ENCODE data around the gene PHKB. TPM values are rescaled to one million over a fixed set of nuclear protein-coding genes. Genes with fewer than 3 reads are reported as not detected.

The PHKB gene
- polyA plus RNA-seq, 1 donor (not counting 4 experiments of a cell fraction or from before 2014, with no cell fraction given): 71.7 TPM

DNA sequence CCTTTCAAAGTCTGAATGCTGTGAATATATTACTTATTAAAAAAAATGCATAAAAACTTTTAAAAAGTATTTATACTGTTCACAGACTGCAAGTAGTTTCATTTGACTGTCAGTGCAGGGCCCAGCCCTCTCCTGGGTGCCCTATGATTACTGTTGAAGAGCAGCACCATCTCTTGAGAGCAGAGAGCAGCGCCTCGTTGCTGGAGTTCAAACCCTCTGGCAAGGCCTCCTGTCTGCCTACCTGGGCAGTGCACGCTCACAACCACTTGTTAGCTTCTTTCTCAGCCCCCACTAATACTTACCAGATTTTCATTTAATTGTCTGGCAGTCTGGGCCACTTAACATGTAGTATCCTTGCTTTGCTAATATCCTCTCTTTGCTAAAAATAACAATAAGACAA lies 233.4 kb downstream of the PHKB start:
- no peak overlapping the region for H3K9ac ChIP-seq (ENCODE audit: control insufficient read depth, extremely low read depth, insufficient read depth, low read length)
- H2AFZ ChIP-seq (ENCODE audit: control insufficient read depth, low read length): no peak overlapping the region
- H4K20me1 ChIP-seq (ENCODE audit: control insufficient read depth, extremely low read depth, insufficient read depth, low read length): no peaks in the 10 kb centered on the region
- H3K27ac ChIP-seq (ENCODE audit: control insufficient read depth, insufficient read depth, low read length): no peak overlapping the region
- no peak for DNase-seq (ENCODE audit: low read depth, low spot score)
- H3K4me3 ChIP-seq (ENCODE audit: control insufficient read depth in 2 of 3, extremely low read depth in 1 of 3, insufficient read depth in 2 of 3, low read depth in 1 of 3, low read length in 3 of 3): no peak overlapping the region
- no peaks in the 10 kb centered on the region for H3K27me3 ChIP-seq (ENCODE audit: control insufficient read depth, extremely low read depth, insufficient read depth, low read length)
- H3K36me3 ChIP-seq (ENCODE audit: control insufficient read depth in 2 of 2, extremely low read depth in 1 of 2, insufficient read depth in 2 of 2, low read length in 2 of 2): peaks cover 10 to 19% of the 10 kb centered on the region in 2 experiments
- no peak overlapping the region for H3K4me2 ChIP-seq (ENCODE audit: control insufficient read depth, extremely low read depth, insufficient read depth, low read depth, low read length)
- no peaks in the 10 kb centered on the region for H3K9me3 ChIP-seq (ENCODE audit: control insufficient read depth, low read depth, low read length)
- no peak for FAIRE-seq
- no peaks in the 10 kb centered on the region for H3K4me1 ChIP-seq (ENCODE audit: control insufficient read depth, extremely low read depth, insufficient read depth, low read length)
- dilution Hi-C loops (cut with MboI; ENCODE audit: extremely low pct_ligation_motif_present, low sequenced_read_pairs): no loop called here
- H3K9me1 ChIP-seq (ENCODE audit: control insufficient read depth, extremely low read depth, insufficient read depth, low read length): no peaks in the 10 kb centered on the region
- no peak for TF ChIP-seq EZH2 (IDR thresholded peaks at IDR 0.05; ENCODE audit: low read length)
- TF ChIP-seq, protein P1, sequence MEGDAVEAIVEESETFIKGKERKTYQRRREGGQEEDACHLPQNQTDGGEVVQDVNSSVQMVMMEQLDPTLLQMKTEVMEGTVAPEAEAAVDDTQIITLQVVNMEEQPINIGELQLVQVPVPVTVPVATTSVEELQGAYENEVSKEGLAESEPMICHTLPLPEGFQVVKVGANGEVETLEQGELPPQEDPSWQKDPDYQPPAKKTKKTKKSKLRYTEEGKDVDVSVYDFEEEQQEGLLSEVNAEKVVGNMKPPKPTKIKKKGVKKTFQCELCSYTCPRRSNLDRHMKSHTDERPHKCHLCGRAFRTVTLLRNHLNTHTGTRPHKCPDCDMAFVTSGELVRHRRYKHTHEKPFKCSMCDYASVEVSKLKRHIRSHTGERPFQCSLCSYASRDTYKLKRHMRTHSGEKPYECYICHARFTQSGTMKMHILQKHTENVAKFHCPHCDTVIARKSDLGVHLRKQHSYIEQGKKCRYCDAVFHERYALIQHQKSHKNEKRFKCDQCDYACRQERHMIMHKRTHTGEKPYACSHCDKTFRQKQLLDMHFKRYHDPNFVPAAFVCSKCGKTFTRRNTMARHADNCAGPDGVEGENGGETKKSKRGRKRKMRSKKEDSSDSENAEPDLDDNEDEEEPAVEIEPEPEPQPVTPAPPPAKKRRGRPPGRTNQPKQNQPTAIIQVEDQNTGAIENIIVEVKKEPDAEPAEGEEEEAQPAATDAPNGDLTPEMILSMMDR (optimal IDR thresholded peaks at IDR 0.05 in 1 of 3, IDR thresholded peaks at IDR 0.05 in 1 of 3, conservative IDR thresholded peaks at IDR 0.05 in 1 of 3; ENCODE audit: extremely low read depth in 1 of 3, insufficient read depth in 2 of 3, low read length in 3 of 3): no peak
- H3K79me2 ChIP-seq (ENCODE audit: control insufficient read depth, insufficient read depth, low read length): no peaks in the 10 kb centered on the region

DNA sequence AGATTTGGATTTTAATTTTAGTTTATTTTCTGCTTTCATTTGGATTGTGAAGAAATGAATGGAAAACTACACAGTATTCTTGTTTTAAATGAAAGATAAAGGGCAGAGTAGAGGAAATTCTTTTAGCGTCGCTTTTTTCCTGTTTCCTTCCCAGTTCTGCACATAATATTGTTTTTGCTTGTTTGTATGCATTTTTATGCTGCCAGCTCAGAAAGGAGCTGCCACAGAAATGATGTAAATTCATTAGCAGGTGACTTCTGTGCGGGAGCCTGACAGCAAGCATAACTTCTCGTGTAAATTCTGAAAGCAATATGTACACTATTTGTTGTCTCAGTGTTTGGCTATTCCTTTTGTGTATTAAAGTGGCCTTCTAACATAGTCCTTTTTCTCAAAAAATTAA lies 234.6 kb downstream of the PHKB start:
- Histone ChIP-seq H3K9me3 (ENCODE audit: control insufficient read depth, low read depth, low read length) (no peaks in the 10 kb centered on the region), H3K9ac (ENCODE audit: control insufficient read depth, extremely low read depth, insufficient read depth, low read length) (no peak overlapping the region), H3K27me3 (ENCODE audit: control insufficient read depth, extremely low read depth, insufficient read depth, low read length) (no peaks in the 10 kb centered on the region), H4K20me1 (ENCODE audit: control insufficient read depth, extremely low read depth, insufficient read depth, low read length) (no peaks in the 10 kb centered on the region), H3K27ac (ENCODE audit: control insufficient read depth, insufficient read depth, low read length) (no peak overlapping the region), H3K4me3 (ENCODE audit: control insufficient read depth in 2 of 3, extremely low read depth in 1 of 3, insufficient read depth in 2 of 3, low read depth in 1 of 3, low read length in 3 of 3) (no peak overlapping the region), H3K4me1 (ENCODE audit: control insufficient read depth, extremely low read depth, insufficient read depth, low read length) (no peaks in the 10 kb centered on the region), H2AFZ (ENCODE audit: control insufficient read depth, low read length) (no peak overlapping the region), H3K4me2 (ENCODE audit: control insufficient read depth, extremely low read depth, insufficient read depth, low read depth, low read length) (no peak overlapping the region), H3K9me1 (ENCODE audit: control insufficient read depth, extremely low read depth, insufficient read depth, low read length) (no peaks in the 10 kb centered on the region), H3K36me3 (ENCODE audit: control insufficient read depth in 2 of 2, extremely low read depth in 1 of 2, insufficient read depth in 2 of 2, low read length in 2 of 2) (peaks cover 8 to 20% of the 10 kb centered on the region in 2 experiments), H3K79me2 (ENCODE audit: control insufficient read depth, insufficient read depth, low read length) (no peaks in the 10 kb centered on the region)
- dilution Hi-C loops (cut with MboI; ENCODE audit: extremely low pct_ligation_motif_present, low sequenced_read_pairs): no loop called here
- TF ChIP-seq EZH2 (IDR thresholded peaks at IDR 0.05; ENCODE audit: low read length): no peak
- TF ChIP-seq, protein P1 (optimal IDR thresholded peaks at IDR 0.05 in 1 of 3, IDR thresholded peaks at IDR 0.05 in 1 of 3, conservative IDR thresholded peaks at IDR 0.05 in 1 of 3; ENCODE audit: extremely low read depth in 1 of 3, insufficient read depth in 2 of 3, low read length in 3 of 3): no peak
- no peak for FAIRE-seq
- DNase-seq (ENCODE audit: low read depth, low spot score): no peak
